KBM-7 (cell line): ENCODE data around the gene ST6GAL2.

Experiments used
- DNase-seq: peaks from one replicate; pipeline ENCODE4 v3.0.0-alpha.2; 2015
- in situ Hi-C: fragments of 300-500 bp; cut with MboI; formaldehyde crosslinking; loops from 2 replicates; pipeline ENCODE4 v1.14.3; 2020; ENCODE audit warnings: low sequenced_read_pairs, low pct_unique_long_range_greater_than_20kb, mixed read lengths

ST6GAL2 gene

DNA sequence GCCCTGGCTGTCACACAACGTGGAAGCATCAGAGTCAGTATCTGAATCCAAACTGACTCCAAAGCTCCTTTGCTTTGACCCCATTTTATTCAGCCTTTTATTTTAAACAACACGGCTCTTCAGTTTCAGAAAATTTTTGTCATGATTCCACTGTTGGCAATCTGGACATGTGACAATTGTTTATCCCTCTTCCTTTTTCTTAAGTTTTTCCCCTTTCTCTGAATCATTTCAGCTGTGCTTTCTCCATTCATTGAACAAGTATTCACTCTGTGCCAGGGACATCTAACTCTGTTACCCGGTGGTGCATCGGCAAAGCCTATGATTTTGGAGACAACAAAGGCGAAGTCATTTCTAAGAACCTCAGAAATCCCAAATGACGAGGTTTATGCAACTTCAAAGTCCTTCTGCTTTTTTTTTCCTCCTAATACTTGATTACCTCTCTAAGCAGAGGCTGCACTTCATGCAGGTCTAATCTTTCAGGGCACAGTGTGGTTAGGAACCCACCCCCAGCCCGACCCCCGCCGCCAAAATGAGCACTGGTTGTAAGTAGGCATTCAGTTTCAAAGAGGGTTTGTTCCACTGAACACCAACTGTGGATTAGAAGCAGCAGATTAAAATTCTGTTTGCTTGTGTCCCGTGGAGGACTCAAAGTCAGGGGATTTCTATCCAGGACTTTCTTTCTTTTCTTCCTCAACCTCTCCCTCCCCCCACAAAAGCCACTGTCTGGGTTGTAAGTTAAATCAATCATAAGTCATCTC is 18.6 kb downstream of the ST6GAL2 start:
- in situ Hi-C loops, result no loop called here
- no peak for DNase-seq

DNA sequence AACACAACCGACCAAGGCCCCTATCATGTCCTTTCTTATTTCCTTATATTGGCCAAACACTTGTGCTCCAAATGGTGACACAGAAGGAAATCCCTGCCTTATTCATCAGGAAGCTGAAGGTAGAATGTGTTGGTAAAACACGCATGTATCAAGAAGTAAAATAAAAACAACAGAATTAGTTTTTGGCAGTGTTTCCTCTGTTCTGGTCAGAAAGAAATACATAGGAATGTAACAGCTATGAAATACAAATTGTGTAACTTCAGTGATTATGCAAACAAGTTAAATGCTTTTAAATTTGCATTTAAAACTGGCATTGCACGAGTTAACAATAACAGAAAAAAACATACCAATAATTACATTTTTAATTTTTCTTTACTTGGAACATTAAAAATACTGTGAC is 19.3 kb downstream of the ST6GAL2 start:
- in situ Hi-C loops, result no loop called here
- no peak for DNase-seq

DNA sequence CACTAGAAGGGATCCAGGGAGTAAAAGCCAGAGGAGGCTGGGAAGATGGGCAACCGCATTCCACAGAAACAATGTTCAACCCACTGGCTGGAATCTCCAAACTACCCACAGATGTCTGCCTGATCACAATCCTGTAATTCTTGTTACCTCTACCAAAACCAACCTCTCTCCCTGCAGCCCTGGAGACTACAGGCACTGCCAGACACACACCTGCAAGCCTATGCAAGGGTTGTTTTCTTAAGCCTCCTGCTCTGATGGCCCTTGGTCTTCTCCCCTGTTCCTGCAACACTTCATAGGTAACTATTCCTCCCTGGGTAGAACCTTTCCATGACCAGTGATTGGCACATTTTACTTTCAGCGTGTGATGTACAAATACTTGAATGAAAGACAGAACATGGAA is 21.9 kb downstream of the ST6GAL2 start:
- DNase-seq, result no peak
- in situ Hi-C loops, result no loop called here

DNA sequence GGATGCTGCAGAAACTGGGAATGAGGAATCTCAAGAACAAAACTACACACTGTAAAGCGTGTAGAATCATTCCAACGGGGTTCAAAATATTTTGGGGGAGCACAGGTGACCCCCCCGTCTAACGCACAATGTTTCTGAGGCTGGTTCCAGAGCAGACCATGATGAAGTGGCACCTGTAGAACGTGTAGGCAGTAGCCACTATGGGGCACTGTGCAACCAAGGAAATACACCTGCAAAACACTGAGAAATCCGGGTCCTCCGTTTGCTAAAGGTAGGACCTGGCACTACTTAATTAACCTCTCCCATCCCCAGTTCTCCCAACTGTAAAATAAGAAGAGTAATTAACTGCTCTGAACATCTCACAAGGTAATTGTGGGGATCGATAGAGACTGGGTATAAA is 22.6 kb downstream of the ST6GAL2 start:
- no peak for DNase-seq

DNA sequence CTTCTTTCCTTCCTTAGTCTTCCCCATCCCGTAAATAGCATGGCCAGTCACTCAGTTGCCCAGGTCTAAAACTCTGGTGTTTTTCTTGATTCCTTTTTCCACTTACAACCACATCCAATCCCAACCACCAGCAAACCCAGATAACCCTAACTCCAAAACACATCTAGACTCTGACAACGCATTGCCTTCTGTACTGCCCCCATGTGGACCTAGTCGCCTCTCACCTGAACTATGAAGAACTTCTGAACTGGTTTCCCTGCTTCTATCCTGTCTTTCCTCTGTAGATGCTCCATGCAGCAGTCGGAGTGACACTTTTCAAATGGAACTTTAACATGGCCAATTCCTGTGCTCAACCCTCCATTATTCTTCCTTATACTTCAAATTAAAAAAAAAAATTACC is 26.5 kb downstream of the ST6GAL2 start:
- in situ Hi-C loops, result no loop called here
- DNase-seq, result no peak

More for the DNA sequence above, 22.6 kb downstream of the ST6GAL2 start:
- in situ Hi-C loops, result no loop called here

DNA sequence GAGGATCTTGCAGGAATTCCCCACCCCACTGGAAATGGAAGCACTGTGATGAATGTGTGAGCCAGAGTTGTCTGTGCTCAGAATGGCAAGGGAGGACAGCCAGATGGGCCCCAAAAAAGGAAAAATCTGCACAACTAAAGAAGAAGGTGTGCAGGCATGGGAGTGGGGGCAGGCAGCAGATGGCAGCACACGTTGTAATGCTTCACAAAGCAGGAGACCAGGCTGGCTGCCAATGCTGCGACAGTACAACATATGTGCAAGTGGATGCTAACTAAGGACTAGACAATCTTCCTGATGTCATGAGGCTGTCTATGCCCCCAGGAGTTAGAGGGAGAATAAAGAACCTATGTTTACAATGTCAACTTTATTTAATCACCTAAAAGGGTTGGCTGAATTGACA is 27.2 kb downstream of the ST6GAL2 start:
- DNase-seq, result no peak
- in situ Hi-C loops, result no loop called here

DNA sequence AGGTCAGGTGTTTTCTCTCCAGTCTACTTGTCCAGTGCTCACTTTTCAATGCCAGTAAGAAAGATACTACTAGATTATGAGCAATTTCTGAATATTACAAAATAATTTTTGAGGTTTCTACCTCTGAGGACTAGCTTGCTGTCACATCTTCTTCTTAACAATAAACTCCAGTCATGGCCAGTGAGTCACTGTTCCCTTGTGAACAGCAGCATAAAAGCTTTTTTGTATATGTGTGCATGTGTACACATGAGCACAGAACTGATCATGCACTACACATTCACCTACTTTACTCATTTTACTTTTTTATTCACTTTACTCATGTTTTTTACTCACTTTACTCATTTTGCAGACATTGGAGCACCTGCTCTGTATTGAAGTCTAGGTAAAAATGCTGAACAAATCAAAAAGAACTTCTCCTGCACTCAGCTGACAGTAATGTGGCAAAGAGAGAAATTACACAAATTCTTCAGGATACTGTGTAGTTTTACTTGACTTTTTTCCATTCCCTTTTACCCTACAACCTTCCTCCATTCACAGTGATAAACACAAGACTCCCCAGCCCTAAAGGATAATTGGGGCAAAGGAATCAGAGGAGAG is 28.0 kb downstream of the ST6GAL2 start:
- in situ Hi-C loops, result no loop called here

DNA sequence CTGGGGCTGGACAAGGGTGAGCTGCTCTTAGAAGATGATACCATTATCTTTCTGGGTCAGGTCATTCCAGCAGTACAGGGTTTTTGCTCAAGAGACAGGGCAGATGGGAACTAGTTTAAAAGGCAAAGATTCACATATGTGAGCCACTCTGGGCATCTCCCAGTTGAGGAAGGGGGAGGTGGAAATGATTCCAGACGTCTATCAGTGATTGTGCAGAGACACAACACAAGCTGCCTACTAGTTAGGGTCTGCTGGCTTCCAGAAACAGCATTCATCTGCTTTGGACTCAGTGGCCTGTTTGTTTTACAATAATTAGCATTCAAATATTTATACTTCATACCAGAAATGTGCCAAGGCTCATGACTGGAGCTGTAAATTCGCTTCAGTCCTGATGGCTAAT is 32.3 kb downstream of the ST6GAL2 start:
- DNase-seq, result no peak
- in situ Hi-C loops, result no loop called here

More for the DNA sequence above, 28.0 kb downstream of the ST6GAL2 start:
- no peak for DNase-seq

DNA sequence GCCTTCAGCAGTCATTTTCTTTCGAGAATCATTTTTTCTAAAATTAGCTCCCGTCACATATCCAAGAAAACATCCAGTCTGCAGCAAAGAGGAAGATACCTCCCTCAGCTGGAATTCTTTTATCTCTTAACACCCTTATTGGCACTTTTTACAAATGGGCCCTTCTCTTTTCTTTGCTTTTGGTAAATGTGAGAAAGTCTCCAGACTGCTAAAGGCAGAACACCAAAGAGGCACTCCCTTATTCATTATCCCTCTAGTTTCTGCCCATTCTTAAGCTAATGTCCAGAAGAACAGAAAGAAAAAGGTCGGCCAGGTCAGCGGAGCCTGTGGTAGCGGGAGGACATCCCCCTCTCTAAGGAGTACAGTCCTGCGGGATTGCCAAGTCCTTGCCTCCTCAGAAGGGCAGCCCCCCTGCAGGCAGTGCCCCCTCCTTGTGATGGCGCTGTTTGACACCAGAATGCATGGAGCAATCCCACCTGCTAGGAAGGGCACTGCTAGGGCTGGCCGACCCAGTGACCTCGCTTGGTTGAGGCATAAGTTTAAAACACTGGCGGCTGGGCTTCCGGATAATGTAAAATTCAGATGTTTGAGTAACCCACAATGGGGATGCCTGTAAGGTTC is 34.0 kb downstream of the ST6GAL2 start:
- DNase-seq, result no peak
- in situ Hi-C loops, result no loop called here

DNA sequence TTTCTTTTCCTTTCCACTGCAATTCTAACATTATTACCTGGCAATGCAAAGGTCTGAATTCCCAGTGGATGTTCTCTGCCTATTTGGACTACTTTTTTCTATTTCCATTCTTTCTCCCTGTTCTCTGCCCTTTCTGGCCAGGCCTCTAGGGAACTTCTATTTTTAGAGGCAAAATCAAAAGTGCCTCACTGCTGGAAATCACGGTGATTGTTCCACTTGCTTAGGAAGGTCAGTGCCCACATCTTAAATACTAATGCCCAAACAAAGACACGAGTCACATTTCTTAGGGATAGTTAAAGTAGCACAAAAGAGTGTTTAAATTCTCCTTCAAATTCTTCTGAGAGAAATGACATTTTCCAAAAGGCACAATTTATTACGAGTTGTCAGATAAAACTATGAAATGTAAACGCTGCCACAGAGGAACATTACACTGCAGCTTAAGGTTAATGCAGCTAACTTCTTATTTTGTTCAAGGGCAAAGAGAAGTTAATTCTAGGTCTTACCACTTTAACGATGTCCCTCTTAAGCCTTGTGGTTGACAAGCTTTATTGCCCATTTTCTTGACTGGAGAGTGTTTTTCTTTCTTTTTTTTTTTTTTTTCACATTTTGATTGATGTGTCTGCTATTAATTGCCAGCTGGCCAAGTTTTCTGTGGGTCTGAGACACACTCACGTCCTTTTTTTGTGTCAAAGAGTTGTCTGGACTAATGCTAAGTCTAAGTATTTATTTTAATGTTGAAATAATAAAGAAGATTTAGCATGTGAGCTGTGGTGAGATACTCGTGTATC is 34.7 kb downstream of the ST6GAL2 start:
- DNase-seq, result no peak
- in situ Hi-C loops, result no loop called here

DNA sequence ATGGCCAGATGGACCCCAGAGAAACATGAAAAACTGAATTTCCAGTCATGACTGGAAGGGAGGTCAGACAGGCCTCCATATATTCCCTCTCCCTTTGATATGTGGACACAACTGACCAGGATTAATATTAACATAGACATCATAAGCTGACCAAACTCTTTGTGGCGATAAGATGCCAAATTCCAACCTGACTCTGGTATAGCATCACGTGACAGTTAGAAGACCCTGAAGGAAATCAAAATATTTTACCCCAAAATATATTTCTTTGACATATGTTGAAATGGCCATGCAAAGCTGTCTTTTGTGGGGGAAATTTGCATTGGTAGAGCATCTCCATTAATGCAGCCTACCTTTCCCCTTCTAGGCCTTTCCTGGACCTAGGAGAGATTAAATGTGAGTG is 36.7 kb downstream of the ST6GAL2 start:
- in situ Hi-C loops, result no loop called here
- DNase-seq, result no peak

DNA sequence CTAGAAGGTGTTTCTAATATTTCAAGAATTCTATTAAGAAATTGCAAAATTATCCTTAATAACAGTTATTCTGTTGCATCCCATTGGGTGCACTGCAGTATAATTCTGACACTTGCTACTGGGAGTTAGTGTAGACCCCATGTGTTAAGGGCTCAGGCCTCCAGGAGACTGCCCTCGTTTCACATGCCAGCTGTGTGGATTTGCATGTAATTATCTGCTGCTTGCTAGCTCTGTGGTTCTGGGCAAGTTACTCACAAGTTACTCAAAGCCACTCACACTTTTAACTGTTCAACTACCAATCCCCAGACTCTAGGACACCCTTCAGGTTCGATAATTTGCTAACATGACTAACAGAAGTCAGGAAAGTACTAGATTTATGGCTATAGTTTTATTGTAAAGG is 38.6 kb downstream of the ST6GAL2 start:
- DNase-seq, result no peak
- in situ Hi-C loops, result no loop called here

DNA sequence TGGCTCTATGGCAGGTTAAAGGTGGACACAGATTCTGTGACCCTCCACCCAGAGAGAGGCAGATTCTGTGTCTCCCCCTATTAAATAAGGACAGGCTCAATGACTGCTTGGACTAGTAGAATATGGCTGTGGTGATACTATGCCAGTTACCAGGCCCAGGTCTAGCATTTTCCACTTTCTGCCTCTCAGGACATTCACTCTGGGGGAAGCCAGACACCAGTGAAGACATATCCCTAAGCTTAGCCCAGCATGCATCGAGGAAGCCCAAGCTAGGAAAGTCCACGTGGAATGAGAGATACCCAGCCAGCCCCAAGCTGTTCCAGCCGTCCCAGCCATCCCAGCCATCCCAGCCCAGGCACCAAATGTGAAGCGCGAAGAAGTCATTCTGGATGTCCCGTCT is 40.3 kb downstream of the ST6GAL2 start:
- DNase-seq, result no peak
- in situ Hi-C loops, result no loop called here

DNA sequence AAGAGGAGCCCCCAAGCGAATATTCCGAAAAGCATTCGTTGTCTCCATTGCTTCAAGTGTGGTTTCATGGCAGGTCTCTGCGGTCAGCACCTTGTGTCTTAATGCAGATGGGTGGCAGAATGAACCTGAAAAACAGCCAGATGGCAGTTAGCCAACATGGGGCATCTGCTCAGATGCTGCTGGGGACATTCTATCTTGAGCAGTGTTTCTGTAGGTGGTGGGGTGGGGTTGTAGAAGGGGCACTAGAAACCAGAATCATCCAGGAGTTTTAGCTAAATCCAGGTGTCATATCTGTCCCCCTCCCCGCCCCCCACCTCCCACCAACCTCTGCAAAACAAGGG is 42.1 kb downstream of the ST6GAL2 start:
- no peak for DNase-seq
- in situ Hi-C loops, result no loop called here

DNA sequence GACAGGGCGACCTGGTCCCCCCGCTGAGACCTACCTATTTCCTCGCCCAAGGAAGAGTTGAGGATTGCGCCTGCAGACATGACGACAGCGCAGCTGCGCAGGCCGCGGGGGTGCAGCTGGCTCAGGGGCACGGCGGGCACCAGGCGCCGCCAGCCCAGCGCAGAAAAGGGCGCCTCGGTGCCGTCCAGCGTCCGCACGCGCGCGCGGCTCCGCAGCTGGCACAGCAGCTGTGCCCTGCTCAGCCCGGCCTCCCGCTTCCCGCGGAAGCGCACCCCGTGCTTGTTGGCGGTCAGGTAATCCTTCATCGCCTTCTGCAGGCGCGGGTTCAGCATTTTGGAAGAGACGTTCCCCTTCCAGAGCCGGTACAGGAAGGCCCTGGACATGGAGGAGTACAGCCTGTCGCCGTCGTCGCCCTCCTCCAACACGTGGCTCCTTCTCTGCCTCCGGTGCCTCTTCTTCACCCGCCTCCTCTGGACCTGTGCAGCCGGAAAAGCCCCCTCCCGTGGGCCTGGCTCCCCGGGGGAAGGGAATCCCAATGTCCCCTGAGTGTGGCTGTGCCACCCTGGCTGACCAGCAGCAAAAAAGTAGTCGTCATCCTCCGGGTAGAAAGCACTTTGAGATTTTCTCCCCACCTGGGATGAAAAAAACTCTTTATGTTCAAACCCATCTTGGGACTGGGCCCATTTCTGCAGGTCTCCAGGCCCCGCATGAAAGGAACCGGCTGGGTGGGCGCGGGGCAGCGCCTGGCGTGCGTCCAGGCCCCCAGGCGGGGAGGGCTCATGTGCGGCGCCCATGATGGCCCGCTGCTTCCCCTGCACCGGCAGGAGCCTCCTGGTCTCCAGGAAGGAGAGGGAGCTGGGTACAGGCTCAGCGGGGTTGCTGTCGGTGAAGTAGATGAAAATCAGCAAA is 42.7 kb downstream of the ST6GAL2 start:
- in situ Hi-C loops, result no loop called here
- no peak for DNase-seq

DNA sequence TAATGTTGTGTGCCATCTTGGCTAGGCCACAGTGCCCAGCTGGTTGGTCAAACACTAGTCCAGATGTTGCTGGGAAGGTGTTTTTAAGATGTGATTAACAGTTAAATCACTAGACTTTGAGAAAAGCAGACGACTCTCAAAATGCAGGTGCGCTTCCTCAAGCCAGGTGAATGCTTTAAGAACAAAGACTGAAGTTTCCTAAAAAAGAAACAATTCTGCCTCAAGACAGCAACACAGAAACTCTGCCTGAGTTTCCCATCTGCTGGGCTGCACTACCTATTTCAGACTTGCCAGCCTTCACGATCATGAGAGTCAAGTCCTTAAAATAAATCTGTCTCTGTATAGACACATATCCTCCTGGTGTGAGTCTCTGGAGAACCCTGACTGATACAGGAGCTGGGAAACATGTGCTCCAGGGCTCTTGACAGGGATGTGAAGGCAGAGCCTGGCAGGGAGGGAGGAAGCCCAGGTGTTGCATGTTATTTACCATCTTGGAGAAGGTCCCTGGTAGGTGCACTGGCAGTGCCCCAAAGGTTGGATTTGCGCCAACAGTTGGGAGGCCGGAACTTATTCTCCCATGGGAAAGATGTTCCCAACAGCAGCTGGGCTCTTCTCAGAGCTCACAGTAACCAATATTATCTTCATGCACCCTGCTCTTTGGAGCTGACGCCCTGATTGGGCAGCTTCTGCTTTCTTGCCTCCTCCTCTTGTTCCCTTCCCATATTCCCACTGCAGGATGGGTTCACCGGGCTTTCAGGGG is 43.9 kb downstream of the ST6GAL2 start:
- in situ Hi-C loops, result no loop called here
- DNase-seq, result no peak

DNA sequence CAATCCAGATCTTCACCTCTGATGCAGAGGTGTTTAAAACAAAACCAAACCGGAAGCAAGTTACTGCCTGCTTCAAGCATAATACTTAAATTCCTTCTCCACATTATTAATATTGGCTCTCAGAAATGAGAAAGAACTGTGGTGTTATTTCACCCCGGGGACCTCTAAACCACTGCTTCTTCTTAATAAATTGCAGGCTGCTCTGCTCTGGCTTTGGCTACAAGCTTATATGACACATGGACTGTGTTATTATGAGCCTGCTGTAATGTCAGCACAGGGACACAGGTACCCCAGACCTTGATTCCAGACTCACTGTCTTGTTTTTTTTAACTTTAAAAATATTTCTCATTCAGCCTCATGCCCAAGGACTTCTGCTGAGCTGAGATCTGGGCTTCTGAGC is 45.1 kb downstream of the ST6GAL2 start:
- no peak for DNase-seq
- in situ Hi-C loops, result no loop called here

DNA sequence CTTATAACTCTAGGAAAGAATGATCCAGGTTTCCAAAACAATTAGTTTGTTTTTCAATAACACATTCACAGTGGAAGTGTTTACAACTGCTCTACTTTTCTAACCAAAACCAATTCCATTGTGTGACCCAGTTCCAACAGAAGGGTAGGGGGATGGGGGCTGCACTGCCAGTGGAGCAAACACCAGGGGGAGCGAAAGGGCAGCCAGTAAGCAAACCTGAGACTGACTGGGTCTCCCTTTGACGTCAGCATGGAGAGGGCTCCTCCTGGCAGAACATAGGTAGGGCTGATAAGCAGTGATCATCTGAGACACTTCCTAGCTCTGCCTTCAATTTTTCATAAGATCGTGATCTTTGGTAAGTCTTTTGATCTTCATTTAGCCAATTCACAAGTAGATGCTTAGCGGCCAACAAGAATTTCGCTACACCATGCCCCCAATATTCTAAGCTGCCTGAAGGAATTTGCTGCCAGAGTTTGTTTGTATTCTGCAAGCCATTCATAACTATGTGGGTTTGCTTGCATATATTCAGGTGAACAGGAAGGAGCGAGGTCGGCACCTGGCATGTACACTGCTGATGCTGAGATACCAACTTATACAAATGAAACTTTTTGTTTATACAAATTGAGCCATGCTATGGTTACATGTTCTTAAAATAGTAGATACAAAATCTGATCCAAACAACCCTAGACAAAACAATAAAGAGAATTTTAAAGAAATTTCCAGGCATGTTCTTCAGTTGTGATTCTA is 45.9 kb downstream of the ST6GAL2 start:
- in situ Hi-C loops, result no loop called here
- peak; percentile 8 for DNase-seq
